Islet precursor cell (in vitro differentiated cells): Measurements from ENCODE around the gene DNAI4.
A peak's percentile ranks its signal among the peaks of the same experiment; 100 is the strongest.
"Not testable (repeated sequence)": the region's sequence is repeated elsewhere in the genome, so short reads cannot be mapped to it uniquely, and the experiment has no call there.

Experiments
- DNase-seq: peaks from one replicate; pipeline ENCODE4 v3.0.0-alpha.2; 2018

Gene DNAI4, protein sequence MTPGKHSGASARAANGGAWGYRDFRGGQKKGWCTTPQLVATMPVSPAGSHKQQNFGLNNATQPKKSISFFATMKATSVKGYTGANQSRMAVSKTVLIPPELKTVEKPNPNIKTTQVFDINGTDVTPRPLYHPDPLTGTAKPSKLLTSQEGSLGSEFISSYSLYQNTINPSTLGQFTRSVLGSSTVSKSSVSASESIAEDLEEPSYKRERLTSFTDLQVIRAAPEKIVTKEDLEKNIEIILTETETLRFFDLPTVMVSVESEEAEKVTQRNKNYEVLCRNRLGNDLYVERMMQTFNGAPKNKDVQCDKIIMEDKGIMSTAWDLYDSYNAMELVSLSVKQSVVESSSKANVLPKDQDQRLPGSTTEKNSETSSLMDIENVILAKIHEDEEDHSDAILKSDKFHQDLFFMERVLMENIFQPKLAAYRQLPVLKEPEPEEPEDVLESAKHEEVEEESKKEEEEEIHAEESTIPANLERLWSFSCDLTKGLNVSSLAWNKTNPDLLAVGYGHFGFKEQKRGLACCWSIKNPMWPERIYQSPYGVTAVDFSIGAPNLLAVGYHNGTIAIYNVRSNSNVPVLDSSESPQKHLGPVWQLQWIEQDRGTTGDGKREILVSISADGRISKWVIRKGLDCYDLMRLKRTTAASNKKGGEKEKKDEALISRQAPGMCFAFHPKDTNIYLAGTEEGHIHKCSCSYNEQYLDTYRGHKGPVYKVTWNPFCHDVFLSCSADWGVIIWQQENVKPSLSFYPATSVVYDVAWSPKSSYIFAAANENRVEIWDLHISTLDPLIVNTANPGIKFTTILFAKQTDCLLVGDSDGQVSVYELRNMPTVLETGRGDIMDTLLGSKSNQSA

GRCh38 chr1:66924756-66925557 is at the start of gene DNAI4, which contains the start of gene MIER1:
Gene DNAI4 (minus strand): TSS chr1:66924856. CDS start chr1:66924831, 25 bp downstream.
Gene MIER1 (plus strand): TSS chr1:66924990. CDS start chr1:66925029, 39 bp downstream.
- peak; percentile 99 for DNase-seq

DNA sequence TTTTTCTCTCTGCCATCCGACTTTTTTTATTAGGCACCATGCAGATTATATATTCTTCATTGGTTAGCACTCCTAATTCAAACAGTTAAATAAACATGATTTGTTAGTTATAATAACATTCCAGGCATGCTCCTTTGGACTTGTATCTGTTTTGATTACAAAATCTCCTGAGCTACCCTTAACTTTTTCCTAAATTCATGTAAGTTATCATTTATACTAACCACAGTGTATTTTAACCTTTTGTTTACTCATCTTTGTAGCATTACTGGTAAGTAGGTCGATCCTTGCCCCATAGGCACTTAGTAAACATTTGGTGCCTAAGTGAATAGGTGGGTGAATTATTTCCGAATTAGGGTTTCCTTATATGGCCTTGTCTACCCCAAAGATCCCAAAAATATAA is 43.9 kb upstream of the DNAI4 start:
- DNase-seq: no peak

DNA sequence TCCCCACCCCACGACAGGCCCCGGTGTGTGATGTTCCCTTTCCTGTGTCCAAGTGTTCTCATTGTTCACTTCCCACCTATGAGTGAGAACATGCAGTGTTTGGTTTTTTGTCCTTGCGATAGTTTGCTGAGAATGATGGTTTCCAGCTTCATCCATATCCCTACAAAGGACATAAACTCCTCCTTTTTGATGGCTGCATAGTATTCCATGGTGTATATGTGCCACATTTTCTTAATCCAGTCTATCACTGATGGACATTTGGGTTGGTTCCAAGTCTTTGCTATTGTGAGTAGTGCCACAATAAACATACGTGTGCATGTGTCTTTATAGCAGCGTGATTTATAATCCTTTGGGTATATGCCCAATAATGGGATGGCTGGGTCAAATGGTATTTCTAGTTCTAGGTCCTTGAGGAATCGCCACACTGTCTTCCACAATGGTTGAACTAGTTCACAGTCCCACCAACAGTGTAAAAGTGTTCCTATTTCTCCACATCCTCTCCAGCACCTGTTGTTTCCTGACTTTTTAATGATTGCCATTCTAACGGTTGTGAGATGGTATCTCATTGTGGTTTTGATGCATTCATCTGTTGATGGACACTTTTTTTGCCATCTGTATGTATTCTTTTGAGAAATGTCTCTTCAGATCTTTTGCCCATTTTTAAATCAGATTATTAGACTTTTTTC is 41.7 kb upstream of the DNAI4 start:
- DNase-seq: not testable (repeated sequence)

GRCh38 chr1:66957938-66958337 is 33.3 kb upstream of the DNAI4 start:
- DNase-seq: no peak

DNA sequence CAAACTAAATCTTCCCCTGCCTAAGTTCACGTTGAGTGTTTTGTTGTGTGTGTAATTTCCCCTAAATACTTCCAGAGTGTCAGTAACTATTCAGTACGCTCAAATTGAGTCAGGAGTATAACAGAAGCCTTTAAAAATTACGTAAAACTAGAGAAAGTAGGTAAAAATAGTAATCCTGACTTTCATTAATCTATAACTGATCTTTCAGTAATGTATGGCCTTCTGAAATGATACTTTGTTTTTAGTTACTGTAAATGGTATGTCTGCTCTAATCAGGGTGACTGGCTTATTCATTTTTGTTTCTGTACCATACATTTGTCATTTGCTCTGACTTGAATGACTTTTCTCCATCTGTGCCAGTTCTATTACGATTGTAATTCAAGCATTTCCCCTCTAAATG is 29.6 kb upstream of the DNAI4 start:
- no peak for DNase-seq

- DNase-seq: peak; percentile 59
Observed at GRCh38 chr1:66951513-66951912, 26.9 kb upstream of the DNAI4 start.

DNA sequence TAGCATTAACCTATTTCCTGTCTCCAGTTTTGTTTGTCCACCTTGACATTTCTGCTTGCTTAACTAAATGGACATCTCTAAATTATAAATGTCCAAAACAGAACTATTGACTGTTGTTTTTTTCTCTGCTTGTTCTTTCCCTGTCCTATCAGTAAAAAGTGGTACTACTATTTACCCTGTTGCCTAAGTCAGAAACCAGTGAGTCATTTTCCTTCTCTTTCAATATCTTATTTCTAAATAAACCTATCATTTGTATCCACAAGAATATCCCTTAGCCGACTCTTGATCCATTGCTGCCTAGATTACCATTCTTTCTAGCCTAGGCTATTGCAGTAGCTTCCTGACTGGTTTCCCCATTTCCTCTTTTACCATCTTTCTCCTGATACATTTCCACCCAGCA is 22.6 kb upstream of the DNAI4 start:
- no peak for DNase-seq

- DNase-seq: no peak
Observed at GRCh38 chr1:66945316-66945715, 20.7 kb upstream of the DNAI4 start.

GRCh38 chr1:66944330-66945274 is 19.9 kb upstream of the DNAI4 start:
- peak; percentile 72 for DNase-seq

DNA sequence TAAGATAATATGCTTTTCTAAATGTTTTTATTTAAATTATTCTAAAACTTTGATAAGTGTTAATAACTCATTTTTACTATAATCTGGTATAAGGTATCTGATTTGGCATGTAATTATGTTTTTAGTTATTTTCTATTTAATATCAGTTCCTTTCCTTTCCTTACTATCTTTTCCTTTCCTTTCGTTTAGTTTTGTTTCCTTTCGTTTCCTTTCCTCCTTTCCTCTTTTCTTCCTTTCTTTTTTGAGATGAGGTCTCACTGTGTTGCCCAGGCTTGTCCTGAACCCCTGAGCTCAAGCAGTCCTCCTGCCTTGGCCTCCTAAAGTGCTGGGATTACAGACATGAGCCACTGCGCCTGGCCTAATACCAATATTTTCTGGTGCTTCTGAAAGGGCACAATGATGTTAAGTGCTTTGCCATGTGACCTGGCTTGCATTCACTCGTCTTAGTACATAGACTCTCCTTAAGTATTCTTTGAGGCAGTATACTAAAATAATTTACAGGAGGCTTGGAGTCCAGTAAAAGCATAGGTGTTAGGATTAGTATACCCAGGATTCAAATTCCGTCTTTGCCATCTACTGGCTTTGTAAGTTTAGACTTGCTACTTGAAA is 18.8 kb upstream of the DNAI4 start:
- DNase-seq: no peak

DNA sequence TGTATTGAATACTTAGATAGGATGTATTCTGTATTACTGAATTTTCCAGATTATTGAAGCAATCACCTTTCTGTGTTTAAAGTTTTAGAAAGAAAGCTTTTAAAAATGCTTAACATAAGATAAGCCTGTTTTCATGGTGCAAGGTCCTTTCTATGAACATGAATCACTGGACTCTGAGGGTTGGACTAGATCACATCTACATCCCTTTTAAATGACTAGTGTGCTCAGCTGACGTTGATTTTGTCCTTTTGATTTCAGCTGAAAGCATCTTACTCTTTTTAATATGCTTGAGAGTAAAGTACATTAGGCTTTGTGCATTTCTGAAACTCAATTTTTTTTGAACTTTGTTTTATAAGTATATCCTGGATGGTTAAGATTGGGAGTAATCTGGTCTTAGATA is 16.3 kb upstream of the DNAI4 start:
- DNase-seq: no peak

DNA sequence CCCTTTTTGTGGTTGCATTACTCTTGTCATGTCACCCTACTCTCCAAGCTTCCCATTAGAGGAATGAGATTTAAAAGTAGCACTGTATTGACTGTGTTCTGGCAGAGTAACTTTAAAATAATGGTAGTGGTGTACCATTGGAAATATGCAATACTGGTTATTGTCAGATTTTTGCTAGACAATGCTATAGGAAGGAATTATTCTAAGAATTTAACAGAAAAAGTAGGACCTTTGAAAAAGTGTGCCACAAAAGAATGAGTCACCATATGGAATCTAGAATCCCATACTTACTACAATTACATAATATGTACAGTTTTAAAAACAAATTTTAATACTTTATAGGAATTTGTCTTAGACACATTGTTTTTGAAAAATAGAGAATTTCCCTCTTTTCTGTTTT is 14.0 kb upstream of the DNAI4 start:
- DNase-seq: no peak

GRCh38 chr1:66937529-66938234 is 13.0 kb upstream of the DNAI4 start:
- DNase-seq: no peak

DNA sequence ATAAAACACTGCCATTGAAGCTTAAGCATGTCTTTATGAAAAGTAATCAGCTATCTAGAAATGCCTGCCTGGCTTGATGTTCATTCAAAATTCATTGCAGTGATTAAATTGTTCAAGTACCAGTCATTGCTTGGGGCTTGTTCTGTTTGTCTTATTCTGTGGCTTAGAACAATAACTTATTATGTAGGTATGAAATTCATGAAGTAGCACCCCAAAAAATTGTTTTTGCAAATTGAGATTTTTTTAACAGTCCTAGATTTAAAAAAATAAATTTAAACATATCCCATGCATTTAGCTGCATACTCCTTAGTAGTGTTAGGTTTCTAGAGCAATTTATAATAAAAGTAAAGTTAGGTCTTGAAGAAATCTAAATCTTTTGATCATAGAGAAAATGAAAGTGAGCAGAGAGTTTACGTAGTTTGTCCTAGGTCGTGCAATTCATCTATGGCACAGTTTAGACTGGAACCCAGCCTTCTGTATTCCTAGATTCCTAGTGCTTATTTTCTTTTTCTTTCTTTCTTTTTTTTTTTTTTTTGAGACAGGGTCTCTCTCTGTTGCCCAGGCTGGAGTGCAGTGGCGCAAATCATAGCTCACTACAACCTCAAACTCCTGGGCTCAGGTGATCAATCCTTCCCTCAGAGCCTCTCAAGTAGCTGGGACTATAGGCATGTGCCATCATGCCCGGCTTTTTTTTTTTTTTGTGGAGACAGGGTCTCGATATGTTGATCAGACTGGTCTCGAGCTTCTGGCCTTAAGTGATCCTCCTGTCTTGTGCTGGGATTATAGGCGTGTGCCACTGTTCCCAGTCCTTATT is 9.4 kb upstream of the DNAI4 start:
- DNase-seq: no peak

DNA sequence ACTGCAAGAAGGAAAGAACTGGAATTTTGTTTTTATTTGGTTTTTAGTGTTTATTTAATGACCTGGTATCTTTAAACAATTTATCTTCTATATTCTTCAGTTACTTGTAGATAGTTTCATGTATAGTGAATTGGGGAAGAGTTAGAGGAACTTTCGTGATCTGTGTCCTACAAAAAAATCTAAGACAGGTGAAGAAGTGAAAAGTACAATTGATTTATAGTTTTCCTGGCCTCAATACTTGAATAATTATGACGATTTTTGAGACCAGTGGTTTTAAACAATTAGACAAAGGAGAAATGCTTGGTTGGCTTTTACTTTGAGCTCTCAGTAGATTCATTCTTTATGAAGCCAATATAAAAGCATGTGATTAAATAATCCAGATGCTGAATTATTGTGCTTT is 7.6 kb upstream of the DNAI4 start:
- DNase-seq: no peak

DNA sequence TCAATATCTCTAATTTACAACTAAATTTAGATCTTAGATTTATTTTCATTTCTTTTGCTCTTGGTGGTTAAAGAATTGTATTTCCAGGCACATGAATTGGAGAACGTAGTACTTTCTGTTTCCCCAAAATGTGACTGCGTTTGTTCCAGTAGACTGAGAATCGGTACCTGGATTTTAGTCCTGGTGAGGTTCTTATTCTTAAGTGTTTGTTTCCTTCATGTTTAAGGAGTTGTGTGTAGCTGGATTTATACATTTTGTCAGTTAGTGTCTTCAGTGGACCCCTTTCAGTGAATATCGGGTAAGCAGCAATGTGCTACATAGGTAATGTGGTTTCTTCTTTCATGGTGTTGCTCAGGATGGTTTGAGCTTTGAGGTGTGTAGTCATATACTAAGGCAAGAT is 6.9 kb upstream of the DNAI4 start:
- DNase-seq: no peak

- DNase-seq: no peak
Observed at GRCh38 chr1:66930823-66931174, 6.1 kb upstream of the DNAI4 start.

GRCh38 chr1:66929999-66930822 is 5.6 kb upstream of the DNAI4 start:
- DNase-seq: peak; percentile 98

DNA sequence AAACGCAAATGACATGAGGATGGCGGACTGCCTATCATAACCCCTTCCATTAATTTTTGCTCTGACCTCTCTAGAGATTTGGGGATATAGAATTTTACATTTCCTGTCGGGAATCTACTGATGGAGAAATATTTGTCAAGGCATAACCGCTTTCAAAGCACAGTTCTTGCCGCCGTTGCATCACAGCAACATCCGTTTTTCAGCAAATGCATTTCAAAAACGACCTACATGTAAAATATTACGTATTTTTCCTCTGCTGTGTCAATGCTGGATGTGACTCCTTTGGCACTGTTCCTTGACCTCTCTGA is 5.0 kb upstream of the DNAI4 start:
- no peak for DNase-seq
